ENCODE measurements around the gene ADD3.

- no peak for TF ChIP-seq ATF3 (IDR thresholded peaks at IDR 0.05)
- no peak for TF ChIP-seq HNF4A (conservative IDR thresholded peaks at IDR 0.05)
- no peak for TF ChIP-seq CTCF (IDR thresholded peaks at IDR 0.05; ENCODE audit: low read depth, low read length, missing input control)
- TF ChIP-seq EGR1 (IDR thresholded peaks at IDR 0.05; ENCODE audit: low read depth in 2 of 2), result no peak
- TF ChIP-seq YY1 (IDR thresholded peaks at IDR 0.05), result no peak
- no peak for TF ChIP-seq MAX (IDR thresholded peaks at IDR 0.05)
- TF ChIP-seq HNF4G (IDR thresholded peaks at IDR 0.05), result no peak
- no peak for TF ChIP-seq SP1 (IDR thresholded peaks at IDR 0.05)
Observed at GRCh38 chr10:110141871-110142635, 134.3 kb downstream of the ADD3 start.
